Midbrain (tissue), 1 donor: ENCODE measurements around the gene ADARB2.

Source experiments
- DNase-seq: peaks from one replicate; lab custom pipeline; 2025; lab: John Stamatoyannopoulos, UW

ADARB2 gene

GRCh38 chr10:1130995-1131790 is 606.1 kb downstream of the ADARB2 start:
- DNase-seq: no peak

GRCh38 chr10:1130226-1130625 is 607.1 kb downstream of the ADARB2 start:
- no peak for DNase-seq

GRCh38 chr10:1128649-1129048 is 608.7 kb downstream of the ADARB2 start:
- no peak for DNase-seq

GRCh38 chr10:1128115-1128514 is 609.2 kb downstream of the ADARB2 start:
- DNase-seq: no peak

- no peak for DNase-seq
Observed at GRCh38 chr10:1127629-1128028, 609.7 kb downstream of the ADARB2 start.
